ENCODE measurements around the gene DIDO1.

GRCh38 chr20:62933966-62934365 lies 7.7 kb upstream of the DIDO1 start:
- TF ChIP-seq ARNT (IDR thresholded peaks at IDR 0.05) (no peak), ZNF280B (CRISPR knock-in tag; IDR thresholded peaks at IDR 0.05; ENCODE audit: borderline replicate concordance) (no peak), ZNF142 (CRISPR knock-in tag; IDR thresholded peaks at IDR 0.05) (no peak), CTCF (CRISPR knock-in tag; IDR thresholded peaks at IDR 0.05) (no peak), LBX2 (CRISPR knock-in tag; IDR thresholded peaks at IDR 0.05; ENCODE audit: borderline replicate concordance) (no peak), THAP9 (CRISPR knock-in tag; IDR thresholded peaks at IDR 0.05; ENCODE audit: borderline replicate concordance) (no peak), KAT8 (CRISPR knock-in tag; IDR thresholded peaks at IDR 0.05) (no peak), HBP1 (CRISPR knock-in tag; IDR thresholded peaks at IDR 0.05; ENCODE audit: low read depth) (no peak), ATF2 (CRISPR knock-in tag; IDR thresholded peaks at IDR 0.05) (no peak), MAZ (IDR thresholded peaks at IDR 0.05; ENCODE audit: borderline replicate concordance, low read depth, low read length) (no peak), MAZ (CRISPR knock-in tag; IDR thresholded peaks at IDR 0.05; ENCODE audit: low read depth) (no peak), HIC2 (CRISPR knock-in tag; IDR thresholded peaks at IDR 0.05; ENCODE audit: low read depth) (no peak), ZFP90 (CRISPR knock-in tag; IDR thresholded peaks at IDR 0.05; ENCODE audit: borderline replicate concordance) (no peak), ATAD3A (CRISPR knock-in tag; IDR thresholded peaks at IDR 0.05) (no peak), HNF4G (IDR thresholded peaks at IDR 0.05; ENCODE audit: borderline replicate concordance, low read depth, low read length) (no peak), HNF4G (CRISPR knock-in tag; IDR thresholded peaks at IDR 0.05; ENCODE audit: borderline replicate concordance, low read depth) (no peak)

Measured in HepG2 (cell line).